Activated naive CD8-positive, alpha-beta T cell treated with anti-CD3 and anti-CD28 coated beads, Interleukin-2, amount 10 ng/mL, durations not matched to agents 7 days and 5 days (primary cell): Measurements from ENCODE around the gene R3HDM2. TPM values are rescaled to one million over a fixed set of nuclear protein-coding genes. Genes with fewer than 3 reads are reported as not detected.
"Not testable (repeated sequence)": the region's sequence is repeated elsewhere in the genome, so short reads cannot be mapped to it uniquely, and the experiment has no call there.

Experiments used
- ATAC-seq: fragments of 150-1000 bp; cut with Tn5 transposase; one replicate; pipeline ENCODE4 v1.10.0; 2021; ENCODE audit warnings: low read depth, moderate library complexity
- POLR2A ChIA-PET: fragments of 350-600 bp; sonication (Branson Sonifier 250); formaldehyde crosslinking; loops from one replicate; lab custom pipeline; 2021; ENCODE audit warnings: antibody characterized with exemption; lab: Charles Lee
- DNase-seq: peaks from one replicate; pipeline ENCODE4 v3.0.0; 2021
- H3K27ac Mint-ChIP-seq: one replicate; pipeline ENCODE4 v1.8.0; 2022; ENCODE audit warnings: mild to moderate bottlenecking, mixed read lengths
- H3K27me3 Mint-ChIP-seq: one replicate; pipeline ENCODE4 v1.8.0; 2022; ENCODE audit warnings: mild to moderate bottlenecking, moderate library complexity, mixed read lengths
- H3K36me3 Mint-ChIP-seq: one replicate; pipeline ENCODE4 v1.8.0; 2021; ENCODE audit warnings: mild to moderate bottlenecking, mixed read lengths
- H3K4me1 Mint-ChIP-seq: one replicate; pipeline ENCODE4 v1.8.0; 2021; ENCODE audit warnings: mixed read lengths
- H3K4me3 Mint-ChIP-seq: one replicate; pipeline ENCODE4 v1.8.0; 2022; ENCODE audit warnings: mild to moderate bottlenecking, moderate library complexity, mixed read lengths
- H3K9me3 Mint-ChIP-seq: one replicate; pipeline ENCODE4 v1.8.0; 2021; ENCODE audit warnings: mixed read lengths
- total RNA-seq, 2 experiments: library from RNA; stranded (reverse); gene quantifications; one replicate each; pipeline ENCODE4 v1.2.3, GENCODE V29; 2021

R3HDM2 gene
- total RNA-seq, 2 experiments from 2014 or later: 91.5 to 97.1 TPM

DNA sequence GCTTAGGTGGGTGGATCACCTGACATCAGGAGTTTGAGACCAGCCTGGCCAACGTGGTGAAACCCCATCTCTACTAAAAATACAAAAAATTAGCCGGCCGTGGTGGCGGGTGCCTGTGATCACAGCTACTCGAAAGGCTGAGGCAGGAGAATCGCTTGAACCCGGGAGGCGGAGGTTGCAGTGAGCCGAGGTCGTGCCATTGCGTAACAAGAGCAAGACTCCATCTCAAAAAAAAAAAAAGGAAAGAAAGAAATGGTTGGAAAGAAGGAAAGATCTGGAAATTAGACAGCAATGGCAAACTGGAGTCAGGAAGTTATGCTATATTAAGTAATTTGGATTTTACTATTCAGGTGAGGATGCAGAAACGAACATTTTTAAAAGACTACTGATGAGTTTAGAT is 148.8 kb downstream of the R3HDM2 start:
- H3K27me3 Mint-ChIP-seq, H3K4me3 Mint-ChIP-seq, H3K9me3 Mint-ChIP-seq, POLR2A ChIA-PET, ATAC-seq, DNase-seq, H3K27ac Mint-ChIP-seq: not testable (repeated sequence)
- Mint-ChIP-seq H3K36me3 (peaks cover 38% of the 10 kb centered on the region), H3K4me1 (peaks cover 14% of the 10 kb centered on the region)

DNA sequence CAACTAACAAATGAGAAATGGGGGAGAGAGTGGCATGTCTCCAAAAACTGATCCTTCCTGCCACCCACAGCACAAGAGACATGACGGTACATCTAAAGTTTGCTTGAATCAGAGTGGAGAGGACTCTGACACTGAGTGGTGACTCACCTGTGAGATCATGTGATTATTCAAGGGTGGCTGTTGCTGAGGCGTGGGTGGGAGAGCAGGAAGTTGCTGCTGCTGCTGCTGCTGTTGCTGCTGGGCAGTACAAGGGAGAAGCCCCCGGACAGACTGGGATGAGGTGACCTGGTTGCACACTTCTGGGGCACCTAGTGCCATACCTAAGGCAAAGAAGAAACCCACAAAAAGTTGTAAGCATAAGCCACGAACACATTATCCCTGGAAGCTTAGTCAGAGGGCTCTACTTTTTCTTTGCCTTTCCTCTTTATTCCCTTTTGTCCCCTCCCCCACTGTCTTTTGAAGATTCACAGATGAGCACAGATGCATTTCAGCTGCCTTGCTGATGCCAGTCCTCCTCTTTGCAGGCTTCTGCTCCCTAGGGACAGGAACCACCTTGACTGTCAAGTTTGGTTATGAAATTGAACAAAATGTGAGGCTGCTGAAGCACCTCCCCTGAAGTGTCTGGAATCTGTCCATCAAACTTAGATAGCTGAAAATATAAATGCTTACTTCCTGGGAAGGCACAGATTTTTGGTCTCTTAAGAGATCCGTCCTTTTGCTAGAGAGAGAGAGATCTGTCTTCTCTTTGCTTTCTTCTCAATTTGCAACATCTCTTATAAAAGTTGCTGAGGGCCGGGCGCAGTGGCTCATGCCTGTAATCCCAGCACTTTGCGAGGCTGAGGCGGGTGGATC is 150.4 kb downstream of the R3HDM2 start:
- Mint-ChIP-seq H3K27me3 (no peaks in the 10 kb centered on the region), H3K36me3 (peaks cover 34% of the 10 kb centered on the region), H3K27ac (peak overlapping the region; percentile 95), H3K9me3 (no peaks in the 10 kb centered on the region), H3K4me1 (peaks cover 15% of the 10 kb centered on the region), H3K4me3 (peak overlapping the region; percentile 63)
- DNase-seq: peak; percentile 57
- ATAC-seq: peak; percentile 100
- POLR2A ChIA-PET: interaction anchor here (0.7 kb wide), 1 partner anchor 93 kb away, joined by 3 read pairs; no protein-coding TSS in a partner anchor

DNA sequence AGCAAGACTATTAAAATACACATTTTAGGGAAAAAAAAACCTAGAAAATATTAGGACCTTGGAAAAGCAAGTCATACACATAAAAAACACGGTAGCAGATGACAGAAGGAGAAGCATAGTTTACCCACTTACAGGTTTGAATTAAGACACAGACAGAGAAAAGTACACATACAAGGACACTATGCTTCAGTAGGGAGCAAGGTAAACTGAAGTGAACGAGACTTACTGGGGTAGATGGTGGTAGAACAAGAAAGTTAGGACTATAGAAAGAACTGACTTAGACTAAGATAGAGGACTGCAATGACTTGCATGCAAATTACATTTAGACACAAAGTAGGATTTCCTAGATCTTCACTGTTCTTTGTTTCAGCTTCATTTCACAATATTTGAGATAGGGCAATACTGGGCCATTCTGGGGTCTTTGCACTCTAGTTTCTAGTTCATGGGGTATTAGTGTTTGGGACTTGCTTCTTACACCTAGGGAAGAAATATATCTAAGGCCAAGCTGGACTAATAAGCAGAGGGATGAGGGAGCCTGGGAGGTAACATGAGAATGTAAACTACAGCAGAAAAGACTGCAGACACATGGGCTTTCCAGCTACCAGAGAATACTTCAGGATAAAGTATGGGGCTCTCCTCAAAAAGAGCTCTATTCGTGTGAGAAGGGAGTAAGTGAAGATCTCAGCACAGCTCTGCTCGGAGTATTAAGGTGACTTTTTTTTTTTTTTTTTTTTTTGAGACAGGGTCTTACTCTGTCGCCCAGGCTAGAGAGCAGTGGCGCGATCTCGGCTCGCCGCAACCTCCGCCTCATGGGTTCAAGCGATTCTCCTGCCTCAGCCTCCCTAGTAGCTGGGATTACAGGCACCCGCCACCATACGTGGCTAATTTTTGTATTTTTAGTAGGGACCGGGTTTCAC is 152.1 kb downstream of the R3HDM2 start:
- Mint-ChIP-seq H3K4me1 (peaks cover 17% of the 10 kb centered on the region), H3K36me3 (peaks cover 41% of the 10 kb centered on the region)

GRCh38 chr12:57276935-57277563 is 153.8 kb downstream of the R3HDM2 start:
- ATAC-seq (no peak), DNase-seq (no peak)
- H3K36me3 Mint-ChIP-seq: peaks cover 45% of the 10 kb centered on the region
- no peak overlapping the region for H3K27ac Mint-ChIP-seq
- H3K27me3 Mint-ChIP-seq: no peaks in the 10 kb centered on the region
- POLR2A ChIA-PET: interaction anchor here (0.6 kb wide), 1 partner anchor 20 kb away, joined by 3 read pairs; no protein-coding TSS in a partner anchor
- no peaks in the 10 kb centered on the region for H3K9me3 Mint-ChIP-seq
- H3K4me3 Mint-ChIP-seq: no peak overlapping the region
- H3K4me1 Mint-ChIP-seq: peaks cover 17% of the 10 kb centered on the region

More for the DNA sequence above, 152.1 kb downstream of the R3HDM2 start:
- peak overlapping the region; percentile 2 for H3K27ac Mint-ChIP-seq
- no peak overlapping the region for H3K4me3 Mint-ChIP-seq
- POLR2A ChIA-PET: no interaction called here
- H3K27me3 Mint-ChIP-seq: no peaks in the 10 kb centered on the region
- DNase-seq (no peak), ATAC-seq (no peak)
- H3K9me3 Mint-ChIP-seq: no peaks in the 10 kb centered on the region

DNA sequence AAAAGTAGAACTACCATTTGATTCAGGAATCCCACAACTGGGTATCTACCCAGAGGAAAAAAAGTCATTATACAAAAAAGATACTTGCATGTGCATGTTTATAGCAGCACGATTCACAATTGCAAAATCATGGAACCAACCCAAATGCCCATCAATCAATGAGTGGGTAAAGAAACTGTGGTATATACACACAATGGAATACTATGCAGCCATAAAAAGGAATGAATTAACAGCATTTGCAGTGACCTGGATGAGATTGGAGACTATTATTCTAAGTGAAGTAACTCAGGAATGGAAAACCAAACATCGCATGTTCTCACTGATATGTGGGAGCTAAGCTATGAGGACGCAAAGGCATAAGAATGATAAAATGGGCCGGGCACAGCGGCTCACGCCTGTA is 154.6 kb downstream of the R3HDM2 start:
- Mint-ChIP-seq H3K36me3 (peaks cover 43% of the 10 kb centered on the region), H3K4me1 (peaks cover 17% of the 10 kb centered on the region)
- H3K27ac Mint-ChIP-seq, H3K27me3 Mint-ChIP-seq, ATAC-seq, DNase-seq, H3K4me3 Mint-ChIP-seq, POLR2A ChIA-PET, H3K9me3 Mint-ChIP-seq: not testable (repeated sequence)

DNA sequence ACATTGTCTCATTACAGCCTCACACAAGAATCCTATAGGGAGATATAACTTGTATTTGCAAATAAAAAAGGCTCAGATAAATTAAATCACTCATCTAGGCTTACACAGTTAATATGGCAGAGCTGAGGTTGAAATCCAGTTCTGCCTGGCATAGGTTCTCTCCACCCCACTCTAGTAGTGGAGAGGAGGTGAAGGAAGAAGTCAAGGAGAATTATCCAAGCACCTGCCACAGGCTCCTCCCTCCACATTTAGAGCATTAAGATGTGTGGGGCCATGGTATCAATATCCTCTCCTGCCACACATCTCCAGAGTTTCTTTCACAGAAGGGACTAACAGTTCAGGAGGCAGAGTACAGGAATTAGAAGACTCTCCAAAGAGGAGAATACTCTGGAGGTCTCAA is 157.3 kb downstream of the R3HDM2 start:
- DNase-seq (no peak), ATAC-seq (no peak)
- Mint-ChIP-seq H3K27ac (no peak overlapping the region), H3K4me3 (no peak overlapping the region), H3K27me3 (no peaks in the 10 kb centered on the region), H3K36me3 (peaks cover 37% of the 10 kb centered on the region), H3K4me1 (peaks cover 3% of the 10 kb centered on the region), H3K9me3 (no peaks in the 10 kb centered on the region)
- POLR2A ChIA-PET: interaction anchor here (0.7 kb wide), 1 partner anchor 12 kb away, joined by 3 read pairs; no protein-coding TSS in a partner anchor

- no peak for DNase-seq
- Mint-ChIP-seq H3K4me3 (no peak overlapping the region), H3K4me1 (peaks cover 3% of the 10 kb centered on the region), H3K36me3 (peaks cover 33% of the 10 kb centered on the region), H3K27ac (no peak overlapping the region), H3K27me3 (no peaks in the 10 kb centered on the region), H3K9me3 (no peaks in the 10 kb centered on the region)
- ATAC-seq: no peak
- POLR2A ChIA-PET: interaction anchor here (0.7 kb wide), 1 partner anchor 11 kb away, joined by 3 read pairs; no protein-coding TSS in a partner anchor
Measured at GRCh38 chr12:57272337-57273151, 158.3 kb downstream of the R3HDM2 start.

DNA sequence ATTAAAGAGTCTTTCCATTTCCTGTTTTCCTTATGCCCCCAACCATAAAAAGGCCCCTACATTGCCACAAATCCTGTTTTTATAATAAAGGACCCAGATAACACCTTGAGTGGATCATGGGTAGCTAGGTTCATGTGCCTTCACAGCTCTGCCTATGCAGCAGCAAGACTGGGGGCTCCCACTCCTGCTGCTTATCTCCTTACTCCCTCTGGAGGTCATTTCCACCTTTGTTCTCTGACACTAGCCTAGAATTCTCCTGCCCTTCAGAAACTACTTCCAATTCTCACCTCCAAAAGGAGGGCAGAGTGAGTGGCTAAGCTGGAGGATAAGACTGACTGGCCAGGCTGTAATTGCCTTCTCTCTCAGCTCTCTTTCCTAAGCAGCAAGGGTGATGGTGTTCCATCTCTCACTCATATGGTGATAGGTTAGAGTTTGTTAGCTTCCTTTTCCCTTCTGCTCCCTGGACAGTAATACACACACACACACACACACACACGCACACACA is 159.8 kb downstream of the R3HDM2 start:
- H3K27ac Mint-ChIP-seq: no peak overlapping the region

DNA sequence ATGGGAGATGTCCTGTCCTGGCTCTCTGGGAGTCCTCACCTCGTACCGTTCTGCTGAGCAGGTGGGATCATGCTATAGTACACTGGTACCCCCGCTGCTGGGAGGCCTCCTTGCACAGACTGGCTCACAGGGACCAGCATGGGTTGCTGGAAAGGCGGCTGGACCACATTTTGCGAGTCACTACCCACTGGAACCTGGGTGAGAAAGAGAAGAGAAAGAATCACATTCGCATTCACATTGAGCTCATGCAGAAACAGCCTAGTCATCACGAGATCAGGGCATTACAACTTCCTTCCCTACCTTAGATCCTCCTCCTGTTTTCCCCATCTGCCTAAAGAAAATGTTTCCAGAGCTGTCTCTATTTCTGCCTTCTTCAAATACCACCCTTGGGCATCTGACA is 162.6 kb downstream of the R3HDM2 start:
- no peak for DNase-seq
- no peak for ATAC-seq
- peaks cover 23% of the 10 kb centered on the region for H3K36me3 Mint-ChIP-seq
- H3K27me3 Mint-ChIP-seq: no peaks in the 10 kb centered on the region
- H3K9me3 Mint-ChIP-seq: no peaks in the 10 kb centered on the region
- no peak overlapping the region for H3K4me3 Mint-ChIP-seq
- peaks cover 6% of the 10 kb centered on the region for H3K4me1 Mint-ChIP-seq
- no peak overlapping the region for H3K27ac Mint-ChIP-seq
- POLR2A ChIA-PET: no interaction called here

More for the DNA sequence above, 159.8 kb downstream of the R3HDM2 start:
- Mint-ChIP-seq H3K36me3 (peaks cover 33% of the 10 kb centered on the region), H3K4me3 (no peak overlapping the region), H3K9me3 (no peaks in the 10 kb centered on the region), H3K27me3 (no peaks in the 10 kb centered on the region), H3K4me1 (peaks cover 3% of the 10 kb centered on the region)
- ATAC-seq (no peak), DNase-seq (no peak)
- POLR2A ChIA-PET: no interaction called here

DNA sequence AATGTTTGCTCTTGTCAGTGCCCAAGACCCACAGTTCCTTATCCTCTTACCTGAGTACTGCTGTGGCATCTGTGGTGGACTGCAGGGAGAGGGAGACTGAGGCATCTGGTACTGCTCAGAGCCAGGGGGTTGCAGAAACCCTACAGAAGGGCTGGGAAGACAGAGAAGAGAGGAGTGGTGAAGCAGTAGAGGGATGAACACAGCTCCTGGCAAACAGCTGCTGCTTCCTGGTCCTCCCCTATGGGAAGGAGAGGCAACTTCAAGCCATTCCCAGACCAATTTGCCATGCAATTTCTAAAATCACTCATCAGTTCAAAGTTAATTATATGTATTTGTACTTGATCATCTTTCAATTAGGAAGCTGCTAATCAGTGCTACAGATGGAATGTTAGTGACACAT is 164.2 kb downstream of the R3HDM2 start:
- H3K36me3 Mint-ChIP-seq: peaks cover 18% of the 10 kb centered on the region

GRCh38 chr12:57263096-57263495 is 167.7 kb downstream of the R3HDM2 start:
- POLR2A ChIA-PET: interaction anchor here (0.5 kb wide), 1 partner anchor 13 kb away, joined by 7 read pairs; no protein-coding TSS in a partner anchor
- Mint-ChIP-seq H3K27ac (no peak overlapping the region), H3K4me3 (no peak overlapping the region), H3K36me3 (peaks cover 17% of the 10 kb centered on the region), H3K4me1 (peaks cover 6% of the 10 kb centered on the region), H3K27me3 (no peaks in the 10 kb centered on the region), H3K9me3 (no peaks in the 10 kb centered on the region)
- ATAC-seq: no peak
- no peak for DNase-seq

More for the DNA sequence above, 164.2 kb downstream of the R3HDM2 start:
- Mint-ChIP-seq H3K27ac (peak overlapping the region; percentile 17), H3K4me1 (peaks cover 6% of the 10 kb centered on the region), H3K4me3 (no peak overlapping the region), H3K9me3 (no peaks in the 10 kb centered on the region), H3K27me3 (no peaks in the 10 kb centered on the region)
- POLR2A ChIA-PET: interaction anchor here (1.4 kb wide), 1 partner anchor 192 kb away, joined by 7 read pairs; the partner anchor contains the start of gene GLI1
- ATAC-seq (no peak), DNase-seq (no peak)
